ENCODE data around the gene DLGAP1. TPM values are rescaled to one million over a fixed set of nuclear protein-coding genes. Genes with fewer than 3 reads are reported as not detected.

Gene DLGAP1
- polyA plus RNA-seq, 1 of the 3 experiments (the other 2 are of a cell fraction), result not detected

GRCh38 chr18:3761266-3761665 lies 693.8 kb downstream of the DLGAP1 start:
- WGBS (ENCODE audit: low lambda C conversion rate), result 6% methylated on average over 4 of the region's 4 CpGs
- no peak overlapping the region for H3K27ac ChIP-seq (ENCODE audit: low read depth in 2 of 2, low read length in 1 of 2)
- POLR2A ChIA-PET, result no interaction called here

More at GRCh38 chr18:3761266-3761665, 693.8 kb downstream of the DLGAP1 start:
- no peaks in the 10 kb centered on the region for H3K9me2 ChIP-seq
- peaks cover 22% of the 10 kb centered on the region for H3K27me3 ChIP-seq (ENCODE audit: insufficient read depth)
- no peaks in the 10 kb centered on the region for H3K4me1 ChIP-seq (ENCODE audit: control insufficient read depth in 1 of 2, insufficient read depth in 2 of 2, low read depth in 1 of 2, low read length in 1 of 2)
- H3K4me3 ChIP-seq (ENCODE audit: low read depth in 2 of 2, low read length in 1 of 2), result no peak overlapping the region
- no peak overlapping the region for H3K4me2 ChIP-seq
- H3K36me3 ChIP-seq (replicated peaks in 1 of 2; ENCODE audit: control insufficient read depth in 1 of 2, insufficient read depth in 2 of 2, low read length in 1 of 2), result no peaks in the 10 kb centered on the region
- no peaks in the 10 kb centered on the region for H4K20me1 ChIP-seq (ENCODE audit: insufficient read depth)
- H3K9ac ChIP-seq, result no peak overlapping the region
- CTCF ChIA-PET, result no interaction called here
- TF ChIP-seq, protein P1, sequence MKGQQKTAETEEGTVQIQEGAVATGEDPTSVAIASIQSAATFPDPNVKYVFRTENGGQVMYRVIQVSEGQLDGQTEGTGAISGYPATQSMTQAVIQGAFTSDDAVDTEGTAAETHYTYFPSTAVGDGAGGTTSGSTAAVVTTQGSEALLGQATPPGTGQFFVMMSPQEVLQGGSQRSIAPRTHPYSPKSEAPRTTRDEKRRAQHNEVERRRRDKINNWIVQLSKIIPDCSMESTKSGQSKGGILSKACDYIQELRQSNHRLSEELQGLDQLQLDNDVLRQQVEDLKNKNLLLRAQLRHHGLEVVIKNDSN (IDR thresholded peaks at IDR 0.05; ENCODE audit: borderline replicate concordance, low read depth), result no peak
- TF ChIP-seq MXI1 (IDR thresholded peaks at IDR 0.05; ENCODE audit: low read depth, low read length) (no peak), NFIC (IDR thresholded peaks at IDR 0.05; ENCODE audit: borderline replicate concordance) (no peak), CTCF (IDR thresholded peaks at IDR 0.05) (no peak), FOSL2 (IDR thresholded peaks at IDR 0.05; ENCODE audit: borderline replicate concordance, low read depth) (no peak), SMC3 (IDR thresholded peaks at IDR 0.05; ENCODE audit: low read depth, low read length) (no peak), JUND (IDR thresholded peaks at IDR 0.05) (no peak), ELF1 (IDR thresholded peaks at IDR 0.05) (no peak), MAX (IDR thresholded peaks at IDR 0.05; ENCODE audit: low read depth) (no peak), NRF1 (IDR thresholded peaks at IDR 0.05; ENCODE audit: low read depth, low read length) (no peak), RXRA (IDR thresholded peaks at IDR 0.05; ENCODE audit: borderline replicate concordance, low read depth) (no peak), RFX5 (IDR thresholded peaks at IDR 0.05; ENCODE audit: low read length) (no peak), MEF2A (IDR thresholded peaks at IDR 0.05; ENCODE audit: borderline replicate concordance, low read depth) (no peak), ZBTB33 (IDR thresholded peaks at IDR 0.05; ENCODE audit: borderline replicate concordance, low read depth) (no peak), TAF1 (IDR thresholded peaks at IDR 0.05; ENCODE audit: borderline replicate concordance, low read depth, low read length) (no peak), FOXM1 (IDR thresholded peaks at IDR 0.05; ENCODE audit: low read depth) (no peak), EZH2phosphoT487 (IDR thresholded peaks at IDR 0.05; ENCODE audit: borderline replicate concordance, low read depth) (no peak), GATA2 (CRISPR knock-in tag; IDR thresholded peaks at IDR 0.05) (no peak)
- TF ChIP-seq, protein P2, sequence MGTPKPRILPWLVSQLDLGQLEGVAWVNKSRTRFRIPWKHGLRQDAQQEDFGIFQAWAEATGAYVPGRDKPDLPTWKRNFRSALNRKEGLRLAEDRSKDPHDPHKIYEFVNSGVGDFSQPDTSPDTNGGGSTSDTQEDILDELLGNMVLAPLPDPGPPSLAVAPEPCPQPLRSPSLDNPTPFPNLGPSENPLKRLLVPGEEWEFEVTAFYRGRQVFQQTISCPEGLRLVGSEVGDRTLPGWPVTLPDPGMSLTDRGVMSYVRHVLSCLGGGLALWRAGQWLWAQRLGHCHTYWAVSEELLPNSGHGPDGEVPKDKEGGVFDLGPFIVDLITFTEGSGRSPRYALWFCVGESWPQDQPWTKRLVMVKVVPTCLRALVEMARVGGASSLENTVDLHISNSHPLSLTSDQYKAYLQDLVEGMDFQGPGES (IDR thresholded peaks at IDR 0.05; ENCODE audit: low read depth, low read length), result no peak
- H3F3A ChIP-seq (replicated peaks; ENCODE audit: insufficient read depth), result no peaks in the 10 kb centered on the region
- no peaks in the 10 kb centered on the region for H3K79me2 ChIP-seq (ENCODE audit: insufficient read depth)
- no peak overlapping the region for H2AFZ ChIP-seq (ENCODE audit: low read depth)
- H3K9me3 ChIP-seq, result 0 out of 2 replicates have a peak, but pooled peaks cover 10% of the 10 kb centered on the region
- DNase-seq, result no peak
